ENCODE data around the gene HPDL.
"Not testable (repeated sequence)": the region's sequence is repeated elsewhere in the genome, so short reads cannot be mapped to it uniquely, and the experiment has no call there.

The HPDL gene

GRCh38 chr1:45353685-45354084 lies 27.0 kb downstream of the HPDL start:
- Mint-ChIP-seq H3K4me1 (peaks cover 18% of the 10 kb centered on the region), H3K27me3 (ENCODE audit: low read depth, poor library complexity) (peaks cover 4% of the 10 kb centered on the region), H3K27ac (no peak overlapping the region), H3K4me3 (no peak overlapping the region), H3K36me3 (ENCODE audit: low read depth) (no peaks in the 10 kb centered on the region), H3K9me3 (no peaks in the 10 kb centered on the region)
- no peak for TF ChIP-seq CTCF (IDR thresholded peaks at IDR 0.05)
- no peak for DNase-seq

- H3K4me3 Mint-ChIP-seq: no peak overlapping the region
- peaks cover 4% of the 10 kb centered on the region for H3K27me3 Mint-ChIP-seq (ENCODE audit: low read depth, poor library complexity)
- no peak for TF ChIP-seq CTCF (IDR thresholded peaks at IDR 0.05)
- no peaks in the 10 kb centered on the region for H3K36me3 Mint-ChIP-seq (ENCODE audit: low read depth)
- DNase-seq: no peak
- H3K4me1 Mint-ChIP-seq: peaks cover 11% of the 10 kb centered on the region
- H3K27ac Mint-ChIP-seq: no peak overlapping the region
- no peaks in the 10 kb centered on the region for H3K9me3 Mint-ChIP-seq
Observed at GRCh38 chr1:45354838-45355237, 28.1 kb downstream of the HPDL start.

- no peaks in the 10 kb centered on the region for H3K9me3 Mint-ChIP-seq
- no peak for TF ChIP-seq CTCF (IDR thresholded peaks at IDR 0.05)
Observed at GRCh38 chr1:45355683-45356082, 29.0 kb downstream of the HPDL start.

GRCh38 chr1:45356186-45356585 lies 29.5 kb downstream of the HPDL start:
- H3K9me3 Mint-ChIP-seq: no peaks in the 10 kb centered on the region

More at GRCh38 chr1:45355683-45356082, 29.0 kb downstream of the HPDL start:
- no peak for DNase-seq
- H3K4me1 Mint-ChIP-seq: peaks cover 20% of the 10 kb centered on the region
- no peaks in the 10 kb centered on the region for H3K36me3 Mint-ChIP-seq (ENCODE audit: low read depth)
- no peak overlapping the region for H3K4me3 Mint-ChIP-seq
- no peak overlapping the region for H3K27ac Mint-ChIP-seq
- peaks cover 4% of the 10 kb centered on the region for H3K27me3 Mint-ChIP-seq (ENCODE audit: low read depth, poor library complexity)

GRCh38 chr1:45359882-45360513 lies 33.3 kb downstream of the HPDL start:
- H3K4me1 Mint-ChIP-seq: peaks cover 28% of the 10 kb centered on the region
- H3K27me3 Mint-ChIP-seq (ENCODE audit: low read depth, poor library complexity): peaks cover 9% of the 10 kb centered on the region
- no peaks in the 10 kb centered on the region for H3K9me3 Mint-ChIP-seq
- H3K36me3 Mint-ChIP-seq (ENCODE audit: low read depth): no peaks in the 10 kb centered on the region
- peak; percentile 55 for TF ChIP-seq CTCF (IDR thresholded peaks at IDR 0.05)
- H3K27ac Mint-ChIP-seq: peak overlapping the region; percentile 70
- no peak for DNase-seq
- H3K4me3 Mint-ChIP-seq: no peak overlapping the region

More at GRCh38 chr1:45356186-45356585, 29.5 kb downstream of the HPDL start:
- no peak overlapping the region for H3K4me3 Mint-ChIP-seq
- peaks cover 24% of the 10 kb centered on the region for H3K4me1 Mint-ChIP-seq
- no peak for TF ChIP-seq CTCF (IDR thresholded peaks at IDR 0.05)
- H3K27me3 Mint-ChIP-seq (ENCODE audit: low read depth, poor library complexity): peaks cover 4% of the 10 kb centered on the region
- H3K36me3 Mint-ChIP-seq (ENCODE audit: low read depth): no peaks in the 10 kb centered on the region
- DNase-seq: no peak
- peak overlapping the region; percentile 8 for H3K27ac Mint-ChIP-seq

- not testable (repeated sequence) for DNase-seq; H3K27me3 Mint-ChIP-seq (ENCODE audit: low read depth, poor library complexity); H3K4me3 Mint-ChIP-seq; H3K9me3 Mint-ChIP-seq; H3K27ac Mint-ChIP-seq; H3K36me3 Mint-ChIP-seq (ENCODE audit: low read depth)
- H3K4me1 Mint-ChIP-seq: peaks cover 23% of the 10 kb centered on the region
Observed at GRCh38 chr1:45360981-45361380, 34.3 kb downstream of the HPDL start.
